ENCODE data around the gene BCAS1.

The BCAS1 gene

DNA sequence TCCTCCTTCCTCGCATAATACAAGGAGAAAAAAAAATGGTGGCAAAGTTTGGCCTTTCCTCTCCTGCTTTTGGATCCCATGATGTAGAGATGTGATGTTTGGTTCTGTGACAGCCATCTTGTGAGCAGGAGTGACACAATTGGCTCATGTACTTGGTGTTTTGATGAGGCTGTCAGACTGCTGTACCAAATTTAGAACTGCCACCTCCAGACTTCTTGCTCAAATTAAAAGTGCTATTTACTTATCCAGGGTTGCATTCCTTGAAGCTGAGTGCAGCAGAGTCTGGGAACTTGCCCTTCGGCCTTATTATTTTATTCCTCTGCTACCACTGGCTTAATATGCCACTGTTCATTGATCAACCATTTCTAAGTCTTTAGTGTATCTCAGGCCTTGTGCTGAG, 21.9 kb downstream of the BCAS1 start:
- no peak for DNase-seq (ENCODE audit: low read depth in 3 of 3)

DNA sequence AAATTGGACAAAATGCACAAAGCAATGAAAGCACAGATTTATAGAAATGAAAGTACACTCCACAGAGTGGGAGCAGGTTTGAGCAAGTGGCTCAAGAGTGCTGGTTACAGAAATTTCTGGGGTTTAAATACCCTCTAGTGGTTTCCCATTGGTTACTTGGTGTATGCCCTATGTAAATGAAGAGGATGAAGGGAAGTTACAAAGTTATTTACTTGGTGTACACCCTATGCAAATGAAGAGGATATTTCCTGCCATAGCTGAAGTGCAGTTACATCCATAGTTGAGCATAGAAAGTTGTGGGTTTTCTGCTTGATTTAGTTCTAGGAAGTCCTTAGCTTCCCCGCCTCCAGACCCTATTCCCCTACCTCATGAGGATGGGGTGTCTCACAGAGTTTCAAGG, 22.7 kb downstream of the BCAS1 start:
- DNase-seq (ENCODE audit: low read depth in 3 of 3) = no peak

DNA sequence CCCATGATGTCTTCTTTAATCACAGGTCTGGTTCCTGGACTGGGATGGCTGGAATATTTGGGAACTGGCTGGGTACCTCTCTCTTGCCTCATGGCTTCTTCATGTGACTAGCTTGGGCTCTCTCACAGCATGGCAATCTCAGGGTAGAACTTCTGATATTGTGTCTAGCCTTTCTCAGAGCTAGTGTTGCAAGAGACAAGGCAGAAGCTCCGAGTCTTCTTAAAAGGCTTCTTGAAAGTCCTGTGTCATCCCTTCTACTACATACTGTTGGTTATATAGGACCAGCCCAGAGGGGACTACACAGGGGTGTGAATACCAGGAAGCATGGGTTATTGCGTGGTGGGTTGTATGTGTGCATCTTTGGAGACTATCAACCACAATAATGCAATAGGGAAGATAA, 23.3 kb downstream of the BCAS1 start:
- no peak for DNase-seq (ENCODE audit: low read depth in 3 of 3)

DNA sequence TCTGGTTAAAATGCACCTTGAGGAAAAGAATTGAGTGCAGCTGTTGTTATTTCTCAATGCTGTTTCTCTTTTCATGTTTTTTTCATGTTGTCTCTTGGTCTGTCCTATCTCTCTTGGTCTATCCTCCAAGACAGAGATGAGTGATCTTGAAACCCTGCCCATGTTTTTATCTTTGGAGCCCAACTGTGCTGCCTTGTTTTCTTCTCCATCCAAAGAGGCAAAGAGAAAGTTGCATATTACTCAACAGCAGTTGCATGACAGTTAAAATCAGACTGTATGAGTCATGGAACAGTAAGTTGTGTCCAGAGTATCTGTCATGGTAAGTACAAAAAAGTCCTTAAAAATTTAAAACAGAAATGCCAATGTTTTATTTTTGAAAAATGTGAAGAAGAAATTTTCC, 26.2 kb downstream of the BCAS1 start:
- no peak for DNase-seq (ENCODE audit: low read depth in 3 of 3)

DNA sequence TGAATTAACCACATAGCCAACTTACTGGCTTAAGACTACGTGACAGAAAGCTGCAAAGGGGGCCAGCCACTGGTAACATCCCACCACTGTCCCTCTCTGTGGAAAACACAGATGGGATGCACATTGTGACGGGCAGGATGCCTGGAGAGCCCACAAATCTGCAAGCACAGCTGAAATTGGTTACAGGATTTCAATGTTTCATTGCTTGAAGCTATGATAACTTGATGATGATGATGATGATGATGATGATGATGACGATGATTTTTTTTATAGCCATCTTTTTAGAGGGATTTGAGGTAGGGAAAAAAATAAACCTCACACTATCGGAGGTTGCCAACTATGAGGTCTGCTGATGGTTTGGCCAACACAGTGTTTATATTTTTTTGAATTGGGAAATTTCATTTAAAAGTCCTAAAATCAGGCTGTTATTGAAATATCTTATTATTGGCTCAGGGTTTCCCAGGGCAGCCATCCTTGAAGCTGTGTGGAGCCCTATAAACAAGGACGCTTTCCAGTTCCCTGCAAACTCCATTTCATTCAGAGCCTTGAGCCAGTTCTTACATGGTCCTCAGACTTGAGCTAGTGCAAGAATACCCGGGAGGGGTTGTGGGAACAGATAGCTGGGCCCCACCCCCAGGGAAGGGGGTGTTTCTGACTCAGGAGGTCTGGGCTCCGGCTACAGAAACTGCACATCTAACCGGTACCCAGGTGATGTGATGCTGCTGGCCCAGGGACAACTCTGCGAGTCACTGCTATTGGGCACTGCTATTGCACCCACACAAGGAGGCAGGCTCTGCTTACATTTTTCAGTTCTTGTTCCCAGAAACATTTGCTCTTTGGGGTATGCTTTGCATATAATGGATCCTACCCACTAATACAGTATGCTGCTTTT, 27.1 kb downstream of the BCAS1 start:
- DNase-seq (ENCODE audit: low read depth in 3 of 3) = no peak

DNA sequence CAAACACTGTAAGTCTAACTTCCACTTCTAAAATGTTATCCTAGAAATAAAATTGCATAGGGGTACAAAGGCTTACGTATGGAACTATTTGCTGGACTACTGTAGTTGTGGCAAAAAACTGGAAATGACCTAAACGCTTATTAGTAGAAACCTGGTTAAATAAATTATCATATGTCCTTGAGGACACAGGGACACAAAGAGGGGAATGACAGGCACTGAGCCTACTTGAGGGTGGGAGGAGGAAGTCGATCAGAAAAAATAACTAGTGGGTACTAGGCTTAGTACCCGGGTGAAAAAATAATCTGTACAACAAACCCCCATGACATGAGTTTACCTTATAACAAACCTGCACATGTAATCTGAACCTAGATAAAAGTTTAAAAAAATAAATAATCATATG, 28.4 kb downstream of the BCAS1 start:
- no peak for DNase-seq (ENCODE audit: low read depth in 3 of 3)

DNA sequence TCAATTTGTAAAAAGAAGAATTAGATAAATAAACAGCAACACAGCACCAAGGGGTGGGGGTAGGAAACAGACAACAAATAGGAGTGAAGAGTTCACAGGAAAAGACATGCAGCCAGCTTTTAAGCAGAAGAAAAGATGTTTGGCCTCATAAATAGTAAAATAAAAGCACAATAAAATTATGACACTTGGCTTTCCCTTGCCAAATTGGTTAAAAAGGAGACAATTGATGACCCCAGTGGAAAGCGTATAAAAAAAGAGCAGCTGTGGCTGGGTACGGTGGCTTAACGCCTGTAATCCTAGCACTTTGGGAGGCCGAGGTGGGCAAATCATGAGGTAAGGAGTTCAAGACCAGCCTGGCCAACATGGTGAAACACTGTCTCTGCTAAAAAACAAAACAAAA, 29.1 kb downstream of the BCAS1 start:
- DNase-seq (ENCODE audit: low read depth in 3 of 3) = no peak

DNA sequence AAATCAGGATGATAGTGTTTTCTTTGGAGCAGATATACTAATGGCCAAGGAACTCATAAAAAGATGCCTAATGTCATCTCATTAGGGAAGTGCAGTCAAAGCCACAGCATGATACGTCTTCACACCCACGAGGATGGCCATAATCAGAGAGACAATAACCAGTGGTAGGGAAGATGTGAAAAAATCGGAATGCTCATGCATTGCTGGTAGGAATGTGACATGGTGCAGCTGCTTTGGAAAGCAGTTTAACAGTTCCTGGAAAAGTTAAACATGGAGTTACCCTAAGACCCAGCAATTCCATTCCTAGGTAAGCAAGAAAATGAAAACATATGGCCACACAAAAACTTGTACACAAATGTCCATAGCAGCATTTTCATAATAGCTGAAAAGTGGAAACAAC, 29.9 kb downstream of the BCAS1 start:
- no peak for DNase-seq (ENCODE audit: low read depth in 3 of 3)

DNA sequence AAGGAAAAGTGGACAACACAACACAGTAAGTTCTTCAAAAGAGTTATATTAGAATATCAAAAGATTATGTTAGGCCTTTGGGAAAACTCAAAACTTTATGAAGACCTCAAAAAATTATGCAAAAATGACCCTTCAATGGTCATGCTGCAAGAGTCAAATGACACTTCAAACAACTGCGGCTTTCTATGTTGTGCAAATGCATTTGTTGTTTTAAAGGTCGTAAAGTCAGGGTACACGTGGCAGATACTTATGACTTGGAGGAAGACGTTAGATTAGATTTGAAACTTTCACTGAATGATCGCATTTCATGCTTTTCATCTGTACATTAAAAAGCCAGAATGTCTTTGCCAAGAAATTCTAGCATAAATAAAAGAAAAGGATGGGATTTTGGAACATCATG, 31.4 kb downstream of the BCAS1 start:
- no peak for DNase-seq (ENCODE audit: low read depth in 3 of 3)

DNA sequence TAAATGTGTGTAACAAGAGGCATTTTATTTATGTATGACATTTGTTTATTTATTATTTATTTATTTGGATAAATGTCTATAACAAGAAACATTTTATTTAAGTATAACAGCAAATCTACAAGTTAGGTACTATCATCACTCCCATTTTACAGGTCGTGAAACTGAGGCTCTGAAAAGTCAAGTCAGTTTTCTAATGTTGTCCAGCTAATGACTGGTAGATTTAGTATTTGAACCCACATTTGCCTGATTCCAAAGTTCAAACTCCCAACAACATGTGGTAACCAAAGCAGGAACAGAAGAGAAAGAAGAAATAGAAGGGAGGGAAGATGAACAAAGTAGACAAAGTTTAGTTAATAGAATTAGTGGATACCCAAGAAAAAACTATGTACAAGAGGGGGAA, 32.9 kb downstream of the BCAS1 start:
- no peak for DNase-seq (ENCODE audit: low read depth in 3 of 3)

DNA sequence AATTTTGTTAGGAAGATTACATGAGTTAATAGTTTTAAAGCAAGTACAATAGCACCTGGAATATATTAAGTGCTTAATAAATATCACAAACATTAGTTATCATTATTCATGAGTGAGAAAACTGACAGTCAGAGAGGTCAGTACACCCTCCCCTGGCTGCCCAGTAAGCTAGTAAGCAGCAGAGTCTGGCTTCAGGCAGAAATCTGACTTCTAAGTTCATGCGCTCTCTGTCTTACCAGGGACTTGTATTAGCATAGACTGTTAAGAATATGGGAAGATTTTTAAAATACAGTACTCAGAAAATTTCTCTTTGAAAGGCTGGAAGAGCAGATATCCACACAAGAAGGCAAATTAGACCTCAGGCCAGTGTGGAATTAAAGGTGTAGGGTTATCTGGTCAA, 40.8 kb downstream of the BCAS1 start:
- no peak for DNase-seq (ENCODE audit: low read depth in 3 of 3)

DNA sequence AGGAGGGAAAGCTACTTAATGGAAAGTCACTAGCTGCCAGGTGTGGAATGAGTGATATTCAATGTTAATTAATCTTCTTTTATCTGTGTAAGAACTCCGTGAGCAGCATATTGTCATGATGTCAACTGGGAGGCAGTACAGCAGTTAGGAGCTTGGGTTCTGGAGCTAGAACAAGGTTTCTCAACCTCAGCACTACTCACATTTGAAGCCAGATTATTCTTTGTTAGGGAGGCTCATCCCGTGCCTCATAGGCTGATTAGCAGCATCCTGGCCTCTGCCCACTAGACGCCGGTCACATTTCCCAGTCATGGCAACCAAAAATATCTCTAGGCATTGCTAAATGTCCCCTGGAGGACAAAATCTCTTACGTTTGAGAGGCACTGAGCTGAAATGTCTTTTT, 41.2 kb downstream of the BCAS1 start:
- DNase-seq (ENCODE audit: low read depth in 3 of 3) = no peak

DNA sequence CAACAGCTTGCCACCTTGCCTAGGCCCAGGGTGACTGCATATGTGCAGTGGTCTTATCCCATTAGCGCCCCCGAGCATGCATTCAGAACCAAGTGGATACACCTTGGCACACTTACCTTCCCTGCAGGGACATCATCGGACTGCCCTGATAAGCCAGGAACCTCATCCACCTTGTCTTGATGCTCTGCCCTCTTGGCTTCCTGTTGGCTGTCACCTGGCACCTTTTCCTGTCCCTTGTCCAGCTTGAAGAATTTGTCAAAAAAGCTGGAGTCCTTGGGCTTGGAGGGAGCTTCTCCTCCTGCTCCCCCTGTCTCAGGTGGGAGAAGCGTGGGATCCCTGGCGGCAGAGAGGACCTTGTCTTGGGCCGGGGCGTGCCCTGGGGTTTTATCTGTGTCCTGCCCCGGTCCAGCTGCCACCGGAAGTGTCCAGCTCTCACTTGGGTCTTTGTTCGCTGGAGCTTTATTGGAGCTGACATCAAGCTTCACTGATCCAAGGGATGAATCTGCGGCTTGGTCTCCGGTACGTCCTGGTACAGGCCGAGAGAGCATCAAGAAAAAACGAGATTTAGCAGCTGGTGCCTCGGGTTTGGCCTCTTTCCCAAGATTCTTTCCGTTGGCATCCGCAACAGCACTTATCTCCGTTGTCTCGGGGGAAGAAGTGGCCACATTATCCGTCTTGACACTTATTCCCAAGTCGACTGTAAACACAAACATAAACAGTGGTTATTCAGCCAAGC, 42.0 kb downstream of the BCAS1 start:
- DNase-seq (ENCODE audit: low read depth in 3 of 3) = no peak

DNA sequence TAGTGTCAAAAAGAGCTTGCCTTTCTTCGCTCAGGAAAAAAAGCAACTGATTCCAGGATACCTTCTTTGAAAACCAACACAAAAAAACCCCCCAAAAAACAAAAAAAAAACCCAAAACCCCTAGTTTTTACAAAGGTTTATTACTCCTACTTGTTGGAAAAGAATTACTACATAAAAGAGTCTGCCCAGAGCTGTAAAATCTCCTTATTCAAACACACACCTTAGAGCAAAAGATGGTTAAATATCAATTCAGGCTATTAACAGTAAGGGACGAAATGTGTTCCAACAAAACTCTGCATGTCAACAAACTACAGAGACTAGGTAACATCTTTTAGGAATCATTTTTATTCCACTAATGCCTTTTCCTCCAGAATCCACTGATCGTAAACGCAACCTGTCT, 42.7 kb downstream of the BCAS1 start:
- DNase-seq (ENCODE audit: low read depth in 3 of 3) = no peak

DNA sequence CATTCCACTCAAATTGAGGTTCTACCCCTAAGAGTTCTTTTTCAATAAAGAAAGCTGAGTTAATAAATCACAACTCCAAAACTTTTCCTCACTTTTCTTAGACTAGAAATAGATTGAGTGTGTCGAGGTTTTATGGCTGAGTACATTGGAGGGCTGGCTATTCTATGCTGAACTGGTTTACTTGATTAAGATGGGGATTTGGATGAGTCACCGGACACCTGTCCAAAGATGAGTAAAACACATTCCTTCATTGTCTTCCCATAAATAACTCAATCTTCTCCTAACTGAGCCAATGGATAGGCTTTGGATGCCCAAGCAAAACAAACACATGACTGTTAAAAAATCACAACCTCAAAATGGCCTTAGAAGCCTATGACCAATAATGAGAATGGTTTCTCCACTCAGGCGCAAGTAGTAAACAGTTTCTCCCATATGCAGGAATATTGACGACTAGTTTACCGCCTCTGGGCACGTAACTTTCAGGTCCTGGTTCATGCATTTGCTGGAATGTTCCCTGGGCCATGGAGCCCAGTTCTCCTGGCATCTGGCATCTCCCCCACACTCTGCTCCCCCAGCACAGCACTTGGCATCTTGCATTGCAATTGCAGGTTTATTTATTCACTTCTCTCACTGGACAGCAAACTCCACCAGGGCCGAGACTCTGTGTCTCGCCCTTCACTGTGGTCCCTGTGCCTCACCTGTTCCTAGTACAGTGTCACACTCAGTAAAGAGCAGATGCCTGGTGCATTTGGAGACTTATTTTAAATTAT, 43.9 kb downstream of the BCAS1 start:
- DNase-seq (ENCODE audit: low read depth in 3 of 3) = no peak

DNA sequence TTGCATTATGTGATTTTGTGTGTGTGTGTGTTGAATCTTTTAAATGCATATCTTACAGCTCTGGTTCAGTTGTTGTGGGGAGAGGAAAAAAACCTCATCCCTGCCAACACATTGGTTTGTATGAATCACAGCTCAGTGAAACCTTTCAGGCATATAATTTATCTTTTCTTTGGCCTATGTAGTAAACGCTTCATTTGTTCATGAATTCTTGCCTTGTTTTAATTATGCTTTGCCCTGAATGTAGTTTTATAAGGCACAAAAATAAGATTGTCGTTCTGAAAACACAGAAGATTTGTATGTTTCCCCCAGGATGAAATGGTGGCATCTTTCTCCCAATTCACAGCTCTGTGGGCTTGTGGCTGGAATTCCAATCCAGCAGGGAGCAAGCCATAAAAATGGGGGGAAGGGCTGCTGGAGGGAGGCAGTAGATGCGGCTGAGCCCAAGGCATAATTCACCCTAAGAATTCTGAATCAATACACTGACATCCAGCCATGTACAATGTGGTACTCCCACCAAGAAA, 45.1 kb downstream of the BCAS1 start:
- no peak for DNase-seq (ENCODE audit: low read depth in 3 of 3)

DNA sequence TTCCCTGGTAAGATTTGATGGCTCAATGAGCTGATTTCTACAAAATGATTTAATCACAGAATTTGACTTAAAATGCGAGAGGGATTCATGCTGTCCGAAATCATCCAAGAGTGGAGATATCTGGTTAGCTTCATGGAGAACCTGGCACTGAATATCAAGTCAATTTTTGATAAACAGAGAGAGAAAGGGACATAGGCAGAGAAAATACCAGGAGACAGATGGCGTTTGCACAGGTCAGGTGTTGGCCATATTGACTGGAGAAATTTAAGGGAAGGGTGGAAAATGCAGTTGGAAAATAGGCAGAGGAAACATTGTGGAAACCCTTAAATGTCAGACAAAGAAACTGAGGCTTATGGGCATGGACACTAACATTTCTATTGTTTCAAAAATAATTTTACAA, 47.0 kb downstream of the BCAS1 start:
- DNase-seq (ENCODE audit: low read depth in 3 of 3) = no peak

DNA sequence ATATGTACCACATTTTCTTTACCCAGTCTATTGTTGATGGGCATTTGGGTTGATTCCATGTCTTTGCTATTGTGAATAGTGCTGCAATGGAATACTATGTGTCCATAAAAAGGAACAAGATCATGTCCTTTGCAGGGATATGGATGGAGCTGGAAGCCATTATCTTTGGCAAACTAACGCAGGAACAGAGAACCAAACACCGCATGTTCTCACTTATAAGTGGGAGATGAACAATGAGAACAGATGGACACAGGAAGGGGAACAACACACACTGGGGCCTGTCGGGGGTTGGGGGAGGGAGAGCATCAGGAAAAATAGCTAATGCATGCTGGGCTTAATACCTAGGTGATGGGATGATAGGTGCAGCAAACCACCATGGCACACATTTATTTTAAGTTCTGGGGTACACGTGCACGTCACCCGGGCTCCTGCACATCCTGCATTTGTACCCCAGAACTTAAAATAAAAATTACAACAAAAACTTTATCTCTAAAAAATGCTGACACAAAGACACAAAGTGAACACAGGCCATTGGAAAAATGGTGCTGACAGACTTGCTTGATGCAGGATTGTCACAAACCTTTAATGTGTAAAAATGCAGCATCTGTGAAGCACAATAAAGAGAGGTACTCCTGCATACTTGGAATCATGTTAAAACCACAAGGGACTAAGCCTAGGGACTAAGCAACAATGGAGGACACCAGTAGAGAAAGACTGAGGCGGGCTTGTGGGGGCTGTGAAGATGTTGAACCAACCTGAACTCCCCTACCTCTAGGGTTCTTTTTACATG, 48.8 kb downstream of the BCAS1 start:
- no peak for DNase-seq (ENCODE audit: low read depth in 3 of 3)

DNA sequence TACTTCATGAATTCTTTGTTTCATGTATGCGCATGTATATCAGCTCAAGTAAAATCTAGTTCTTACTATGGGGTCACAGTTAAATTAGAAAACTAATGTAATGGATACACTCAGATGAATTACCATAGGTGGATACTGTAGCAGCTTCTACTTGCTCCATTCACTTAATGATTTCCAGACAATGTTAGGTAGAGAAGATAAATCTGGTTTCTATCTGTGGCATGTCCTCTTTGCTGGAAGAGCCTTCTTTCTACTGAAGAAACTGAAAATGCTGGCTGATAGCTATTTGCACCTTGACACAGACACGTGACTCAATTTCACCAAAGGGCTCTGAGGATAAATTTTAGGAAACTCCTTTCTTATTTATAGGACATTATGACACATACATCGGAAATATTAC, 49.5 kb downstream of the BCAS1 start:
- DNase-seq (ENCODE audit: low read depth in 3 of 3) = no peak

DNA sequence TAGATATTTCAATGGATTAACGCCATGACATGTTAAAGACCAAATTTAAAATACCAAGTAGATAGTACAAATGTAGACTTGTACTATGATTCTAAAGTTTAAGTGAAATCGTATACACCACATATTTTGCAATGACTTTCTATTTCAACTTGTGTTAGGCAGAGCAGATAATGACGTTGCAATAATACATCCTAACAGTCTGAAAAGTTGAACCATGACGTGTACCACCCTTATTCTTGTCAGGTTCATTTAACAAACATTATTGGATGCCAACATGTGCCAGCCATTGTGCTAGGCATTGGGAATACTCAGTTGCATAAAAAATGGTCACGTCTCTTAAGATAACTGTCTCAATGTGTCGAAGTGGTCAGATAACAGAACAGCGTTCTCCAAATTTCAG, 50.0 kb downstream of the BCAS1 start:
- no peak for DNase-seq (ENCODE audit: low read depth in 3 of 3)

DNA sequence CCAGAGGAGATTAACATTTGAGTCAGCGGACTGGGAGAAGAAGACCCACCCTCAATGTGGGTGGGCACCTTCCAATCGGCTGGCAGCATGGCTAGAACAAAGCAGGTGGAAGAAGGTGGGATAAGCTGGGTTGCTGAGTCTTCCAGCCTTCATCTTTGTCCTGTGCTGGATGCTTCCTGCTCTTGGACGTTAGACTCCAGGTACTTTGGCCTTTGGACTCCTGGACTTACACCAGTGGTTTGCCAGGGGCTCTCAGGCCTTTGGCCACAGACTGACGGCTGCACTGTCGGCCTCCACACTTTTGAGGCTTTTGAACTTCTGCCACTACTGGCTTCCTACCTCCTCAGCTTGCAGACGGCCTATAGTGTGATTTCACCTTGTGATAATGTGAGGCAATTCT, 50.8 kb downstream of the BCAS1 start:
- DNase-seq (ENCODE audit: low read depth in 3 of 3) = no peak

DNA sequence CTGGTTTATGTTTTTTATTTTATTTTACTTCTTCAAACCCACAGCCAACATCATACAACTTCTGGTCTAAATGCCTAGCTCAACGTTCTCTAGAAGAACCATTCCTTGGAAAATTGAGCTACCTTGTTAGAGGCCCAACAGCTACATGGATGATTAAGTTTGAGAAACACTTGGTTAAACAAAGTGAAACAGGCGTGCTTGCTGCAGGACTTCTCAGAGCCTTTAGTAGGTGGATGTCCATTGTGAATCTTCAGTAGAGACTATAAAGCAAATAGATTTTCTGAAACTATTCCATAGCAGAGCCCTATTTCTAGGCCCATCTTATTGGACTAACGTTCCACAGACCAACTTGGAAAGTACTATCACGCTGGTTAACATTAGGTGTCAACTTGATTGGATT, 51.3 kb downstream of the BCAS1 start:
- no peak for DNase-seq (ENCODE audit: low read depth in 3 of 3)

Measured in stimulated activated CD4-positive, alpha-beta T cell treated with anti-CD3 and anti-CD28 coated beads, TNF-alpha, amount 100 ng/mL, for 48 hours (primary cell).